ENCODE data around the gene CDK6.

DNA sequence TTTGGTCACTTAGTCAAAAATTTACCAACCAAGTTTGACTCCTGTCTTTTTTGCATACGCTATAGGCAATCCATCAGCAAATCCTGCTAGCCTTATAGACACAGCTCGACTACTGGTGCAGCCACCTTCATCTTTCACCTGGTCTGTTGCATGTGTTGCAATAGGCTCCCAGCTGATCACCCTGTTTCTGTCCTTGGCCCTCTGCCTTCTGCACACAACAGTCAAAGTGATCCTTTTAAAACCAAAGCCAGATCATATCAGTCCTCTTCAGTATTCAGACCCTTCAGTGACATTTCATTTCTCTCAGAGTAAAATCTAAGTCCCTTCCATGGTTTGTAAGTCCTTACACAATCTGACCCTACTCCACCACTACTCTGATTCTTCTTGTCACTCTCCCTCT is 10.9 kb upstream of the CDK6 start:
- TF ChIP-seq, protein P1, sequence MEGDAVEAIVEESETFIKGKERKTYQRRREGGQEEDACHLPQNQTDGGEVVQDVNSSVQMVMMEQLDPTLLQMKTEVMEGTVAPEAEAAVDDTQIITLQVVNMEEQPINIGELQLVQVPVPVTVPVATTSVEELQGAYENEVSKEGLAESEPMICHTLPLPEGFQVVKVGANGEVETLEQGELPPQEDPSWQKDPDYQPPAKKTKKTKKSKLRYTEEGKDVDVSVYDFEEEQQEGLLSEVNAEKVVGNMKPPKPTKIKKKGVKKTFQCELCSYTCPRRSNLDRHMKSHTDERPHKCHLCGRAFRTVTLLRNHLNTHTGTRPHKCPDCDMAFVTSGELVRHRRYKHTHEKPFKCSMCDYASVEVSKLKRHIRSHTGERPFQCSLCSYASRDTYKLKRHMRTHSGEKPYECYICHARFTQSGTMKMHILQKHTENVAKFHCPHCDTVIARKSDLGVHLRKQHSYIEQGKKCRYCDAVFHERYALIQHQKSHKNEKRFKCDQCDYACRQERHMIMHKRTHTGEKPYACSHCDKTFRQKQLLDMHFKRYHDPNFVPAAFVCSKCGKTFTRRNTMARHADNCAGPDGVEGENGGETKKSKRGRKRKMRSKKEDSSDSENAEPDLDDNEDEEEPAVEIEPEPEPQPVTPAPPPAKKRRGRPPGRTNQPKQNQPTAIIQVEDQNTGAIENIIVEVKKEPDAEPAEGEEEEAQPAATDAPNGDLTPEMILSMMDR (IDR thresholded peaks at IDR 0.05) = no peak
- no peak for TF ChIP-seq POLR2A (IDR thresholded peaks at IDR 0.05)
